H1 (cell line): ENCODE measurements around the gene PDZD2. TPM values are rescaled to one million over a fixed set of nuclear protein-coding genes. Genes with fewer than 3 reads are reported as not detected.

ENCODE experiments used
- CTCF ChIA-PET: fragments of 300-600 bp; sonication (Branson Sonifier 250); formaldehyde crosslinking; loops from one replicate; lab custom pipeline; 2021; ENCODE audit not compliant: partially characterized antibody; lab: Charles Lee
- POLR2A ChIA-PET: fragments of 300-600 bp; sonication (Branson Sonifier 250); formaldehyde crosslinking; loops from one replicate; lab custom pipeline; 2021; ENCODE audit warnings: inconsistent platforms; ENCODE audit not compliant: partially characterized antibody; lab: Charles Lee
- DNase-seq, 2 experiments: peaks; one replicate each; pipeline versions ENCODE4 v3.0.0 to v3.0.0-alpha.2; 2010 to 2022; ENCODE audit warnings: low spot score in 2 of 2, low read depth in 1 of 2, mixed read lengths in 1 of 2
- FAIRE-seq: peaks from 2 replicates; lab custom pipeline; 2011; peaks lifted over from hg19 to GRCh38; lab: Jason Lieb, UNC
- H2AFZ ChIP-seq: 2 replicates; pipeline ENCODE4 v1.8.1; 2012; ENCODE audit warnings: low read length, inconsistent platforms
- H2AK5ac ChIP-seq: 2 replicates; pipeline ENCODE4 v1.6.1; 2013; ENCODE audit warnings: low read depth, low read length
- H2BK120ac ChIP-seq: replicated peaks from 2 replicates; pipeline ENCODE3; 2013; ENCODE audit warnings: low read depth, low read length, inconsistent platforms
- H2BK12ac ChIP-seq: 2 replicates; pipeline ENCODE4 v1.6.1; 2013; ENCODE audit warnings: low read depth, low read length
- H2BK15ac ChIP-seq: 2 replicates; pipeline ENCODE4 v1.6.1; 2013; ENCODE audit warnings: low read length
- H2BK20ac ChIP-seq: 2 replicates; pipeline ENCODE4 v1.6.1; 2013; ENCODE audit warnings: low read length
- H2BK5ac ChIP-seq: 2 replicates; pipeline ENCODE4 v1.6.1; 2013; ENCODE audit warnings: low read depth, low read length
- H3K14ac ChIP-seq: 2 replicates; pipeline ENCODE4 v1.6.1; 2013; ENCODE audit warnings: inconsistent platforms; ENCODE audit not compliant: insufficient read length
- H3K18ac ChIP-seq: 2 replicates; pipeline ENCODE4 v1.6.1; 2013; ENCODE audit warnings: low read length; ENCODE audit errors: extremely low read depth
- H3K23ac ChIP-seq: 2 replicates; pipeline ENCODE4 v1.6.1; 2013; ENCODE audit warnings: inconsistent platforms; ENCODE audit not compliant: insufficient read length
- H3K23me2 ChIP-seq: 2 replicates; pipeline ENCODE4 v1.6.1; 2013; ENCODE audit warnings: low read depth, low read length
- H3K27ac ChIP-seq: 2 replicates; pipeline ENCODE4 v1.6.1; 2011; ENCODE audit warnings: low read depth, low read length, inconsistent platforms
- H3K27me3 ChIP-seq, 4 experiments: replicated peaks in 1 of 4; 1 replicate in 1 of 4; 2 replicates in 3 of 4; pipeline versions ENCODE4 v1.6.1 to v1.8.1; 2011 to 2013; ENCODE audit warnings: low read length in 3 of 4, mild to moderate bottlenecking in 3 of 4, inconsistent platforms in 2 of 4, mixed read lengths in 2 of 4, moderate library complexity in 1 of 4; ENCODE audit not compliant: control insufficient read depth in 3 of 4, insufficient read depth in 3 of 4; ENCODE audit errors: extremely low read depth in 1 of 4
- H3K36me3 ChIP-seq, 4 experiments: 2 replicates each; pipeline versions ENCODE4 v1.6.1 to v1.8.1; 2011 to 2013; ENCODE audit warnings: mild to moderate bottlenecking in 4 of 4, low read length in 3 of 4, moderate library complexity in 2 of 4, control low read depth in 1 of 4, inconsistent platforms in 1 of 4; ENCODE audit not compliant: insufficient read depth in 4 of 4, control insufficient read depth in 2 of 4
- H3K4ac ChIP-seq: replicated peaks from 2 replicates; pipeline ENCODE3; 2013; ENCODE audit warnings: low read length, low read depth, mixed read lengths, inconsistent platforms; ENCODE audit not compliant: insufficient read length
- H3K4me1 ChIP-seq, 4 experiments: replicated peaks in 1 of 4; 1 replicate in 1 of 4; 2 replicates in 3 of 4; pipeline versions ENCODE4 v1.6.1 to v1.8.1; 2011 to 2013; ENCODE audit warnings: low read length in 3 of 4, inconsistent platforms in 2 of 4, mixed read lengths in 1 of 4; ENCODE audit not compliant: insufficient read depth in 4 of 4, control insufficient read depth in 3 of 4
- H3K4me2 ChIP-seq, 2 experiments: 2 replicates each; pipeline versions ENCODE4 v1.6.1 to v1.8.1; 2011 to 2013; ENCODE audit warnings: low read depth in 2 of 2, low read length in 2 of 2, control low read depth in 1 of 2, inconsistent platforms in 1 of 2, mild to moderate bottlenecking in 1 of 2; ENCODE audit not compliant: insufficient read depth in 1 of 2
- H3K4me3 ChIP-seq, 4 experiments: fragments of 200-600, 300-600 bp in 1 of 4; sonication (generic), shearing (Covaris generic), sonication (Bioruptor Twin) in 1 of 4; 2 replicates each; pipeline versions ENCODE4 v1.5.1 to v1.8.1; 2011 to 2016; ENCODE audit warnings: low read length in 4 of 4, low read depth in 3 of 4, control low read depth in 2 of 4, inconsistent platforms in 2 of 4, mild to moderate bottlenecking in 2 of 4, mixed read lengths in 1 of 4, moderate library complexity in 1 of 4; ENCODE audit not compliant: insufficient read depth in 2 of 4; ENCODE audit errors: extremely low read depth in 1 of 4
- H3K56ac ChIP-seq: replicated peaks from 2 replicates; pipeline ENCODE3; 2013; ENCODE audit warnings: low read depth, mild to moderate bottlenecking, mixed read lengths, low read length, inconsistent platforms; ENCODE audit not compliant: insufficient read length
- H3K79me1 ChIP-seq: 2 replicates; pipeline ENCODE4 v1.6.1; 2013; ENCODE audit warnings: low read depth, low read length, control low read depth
- H3K79me2 ChIP-seq, 2 experiments: 2 replicates each; pipeline versions ENCODE4 v1.6.1 to v1.8.1; 2012 to 2013; ENCODE audit warnings: low read length in 2 of 2, mild to moderate bottlenecking in 2 of 2, inconsistent platforms in 1 of 2; ENCODE audit not compliant: insufficient read depth in 2 of 2, control insufficient read depth in 1 of 2
- H3K9ac ChIP-seq, 4 experiments: replicated peaks in 1 of 4; 1 replicate in 1 of 4; 2 replicates in 3 of 4; pipeline versions ENCODE4 v1.6.1 to v1.8.1; 2011 to 2013; ENCODE audit warnings: low read depth in 3 of 4, low read length in 3 of 4, control low read depth in 2 of 4, mild to moderate bottlenecking in 2 of 4, moderate library complexity in 2 of 4, inconsistent platforms in 1 of 4; ENCODE audit errors: extremely low read depth in 1 of 4
- H3K9me3 ChIP-seq, 2 experiments: 2 replicates each; pipeline versions ENCODE4 v1.6.1 to v1.8.1; 2012 to 2013; ENCODE audit warnings: mild to moderate bottlenecking in 2 of 2, moderate library complexity in 2 of 2, control low read depth in 1 of 2, inconsistent platforms in 1 of 2, low read depth in 1 of 2, low read length in 1 of 2, mixed read lengths in 1 of 2; ENCODE audit not compliant: insufficient read depth in 2 of 2
- H4K20me1 ChIP-seq, 2 experiments: replicated peaks in 1 of 2; 2 replicates each; pipeline versions ENCODE3 to v1.8.1; 2011 to 2013; ENCODE audit warnings: inconsistent platforms in 2 of 2, low read length in 2 of 2, mild to moderate bottlenecking in 1 of 2; ENCODE audit not compliant: insufficient read depth in 2 of 2, control insufficient read depth in 1 of 2
- H4K5ac ChIP-seq: 2 replicates; pipeline ENCODE4 v1.6.1; 2013; ENCODE audit warnings: low read length, low read depth, mixed read lengths, inconsistent platforms; ENCODE audit not compliant: insufficient read length
- H4K8ac ChIP-seq: 2 replicates; pipeline ENCODE4 v1.8.0; 2013; ENCODE audit warnings: mild to moderate bottlenecking, moderate library complexity, low read length, inconsistent platforms; ENCODE audit not compliant: insufficient read depth; ENCODE audit errors: extremely low read depth
- H4K91ac ChIP-seq: replicated peaks from 2 replicates; pipeline ENCODE3; 2013; ENCODE audit warnings: low read length, mixed read lengths, inconsistent platforms; ENCODE audit not compliant: insufficient read length
- BACH1 ChIP-seq: IDR thresholded peaks from 2 replicates; pipeline ENCODE4 v1.6.1; 2012; ENCODE audit warnings: low read length, improper control_type of control experiment
- BCL11A ChIP-seq, 2 experiments: IDR thresholded peaks; one replicate each; pipeline ENCODE4 v1.6.1; 2011; ENCODE audit warnings: low read depth in 2 of 2, low read length in 2 of 2, mild to moderate bottlenecking in 2 of 2
- CEBPB ChIP-seq: IDR thresholded peaks from 2 replicates; pipeline ENCODE4 v1.6.1; 2012; ENCODE audit warnings: low read depth, low read length
- CREB1 ChIP-seq: IDR thresholded peaks from 2 replicates; pipeline ENCODE4 v1.6.1; 2012; ENCODE audit warnings: inconsistent platforms
- FOSL1 ChIP-seq: IDR thresholded peaks from 2 replicates; pipeline ENCODE4 v1.6.1; 2011; ENCODE audit warnings: mild to moderate bottlenecking, low read depth, low read length, moderate library complexity; ENCODE audit not compliant: insufficient read depth
- HDAC6 ChIP-seq: IDR thresholded peaks from one replicate; pipeline ENCODE4 v1.7.1; 2012; ENCODE audit warnings: low read depth, mild to moderate bottlenecking, inconsistent platforms, low read length, moderate library complexity
- KDM1A ChIP-seq: fragments of 200-600, 300-600 bp; sonication (generic); IDR thresholded peaks from 2 replicates; pipeline ENCODE4 v1.7.1; 2016; ENCODE audit warnings: mild to moderate bottlenecking, low read length, borderline replicate concordance
- KDM5A ChIP-seq: fragments of 200-600 bp; IDR thresholded peaks from 2 replicates; pipeline ENCODE4 v1.7.1; 2012; ENCODE audit warnings: mild to moderate bottlenecking, low read length, inconsistent platforms, mixed read lengths
- MAX ChIP-seq: IDR thresholded peaks from 2 replicates; pipeline ENCODE4 v1.6.1; 2012; ENCODE audit warnings: inconsistent platforms
- RNF2 ChIP-seq: fragments of 200-900, 300-1000 bp; sonication (generic); IDR thresholded peaks from 2 replicates; pipeline ENCODE4 v1.7.1; 2016; ENCODE audit warnings: borderline replicate concordance, low read depth, mild to moderate bottlenecking, antibody characterized with exemption, low read length; ENCODE audit not compliant: poor library complexity, severe bottlenecking; ENCODE audit errors: missing control alignments
- SP1 ChIP-seq: IDR thresholded peaks from 2 replicates; pipeline ENCODE4 v1.6.1; 2011; ENCODE audit warnings: low read depth, low read length
- WGBS, 2 experiments: shearing (Covaris generic) in 1 of 2; methylation state at CpG; one replicate each; pipeline versions ENCODE4 v1.1.6 to v1.1.7; 2013 to 2015; ENCODE audit warnings: low lambda C conversion rate in 2 of 2, mixed read lengths in 2 of 2, inconsistent platforms in 1 of 2, low coverage in 1 of 2, missing lambda C conversion rate in 1 of 2; ENCODE audit not compliant: insufficient replicate concordance in 2 of 2, insufficient coverage in 1 of 2, insufficient read length in 1 of 2; ENCODE audit errors: extremely low coverage in 1 of 2, missing lambda C conversion rate in 1 of 2; 5-methylcytosine and 5-hydroxymethylcytosine counted together
- polyA plus RNA-seq, 7 experiments: library from polyadenylated mRNA; depleted of rRNA in 3 of 7; stranded (reverse) in 5 of 7; unstranded in 2 of 7; fragments of >200 nt in 5 of 7; fragments of 200-250 nt in 2 of 7; gene quantifications; 1 replicate in 5 of 7; 2 replicates in 1 of 7; 4 replicates in 1 of 7; pipeline versions ENCODE4 v1.2.1 to v1.2.3, GENCODE V29; 2011 to 2013; ENCODE audit warnings: missing spikeins in 2 of 7, mixed read lengths in 2 of 7
- total RNA-seq: library from RNA; stranded (reverse); fragmentation: NEBNext Ultra II Directional; extraction: Animal tissue kit (Norgen Biotek cat#: 25700); gene quantifications from 2 replicates; pipeline ENCODE4 v1.2.1, GENCODE V29; 2021
- TF ChIP-seq, protein P1 (sequence below), 3 experiments: IDR thresholded peaks; 1 replicate in 2 of 3; 2 replicates in 1 of 3; pipeline versions ENCODE4 v1.5.1 to v1.6.1; 2011; ENCODE audit warnings: low read length in 3 of 3, mild to moderate bottlenecking in 3 of 3, inconsistent platforms in 2 of 3, low read depth in 1 of 3, moderate library complexity in 1 of 3; ENCODE audit not compliant: insufficient read depth in 1 of 3; ENCODE audit errors: control extremely low read depth in 1 of 3

Gene PDZD2
- total and polyA plus RNA-seq, 2 of the 8 experiments (the other 6 are each of a cell fraction or from before 2014, with no cell fraction given) = 1.2 to 6.8 TPM

- FAIRE-seq = no peak
- ChIA-PET CTCF (no interaction called here), POLR2A (no interaction called here)
- H3K36me3 ChIP-seq = no peaks in the 10 kb centered on the region
- no peak overlapping the region for H3K9ac ChIP-seq
- no peak overlapping the region for H3K56ac ChIP-seq
- no peak for DNase-seq
- H3K9me3 ChIP-seq = no peaks in the 10 kb centered on the region
- no peak overlapping the region for H3K27ac ChIP-seq
- H4K8ac ChIP-seq = peak overlapping the region; percentile 11; the same call in 1 of the 2 replicates
- no peak overlapping the region for H3K18ac ChIP-seq
- no peak overlapping the region for H3K4me3 ChIP-seq
- H4K91ac ChIP-seq = no peak overlapping the region
- H3K14ac ChIP-seq = no peak overlapping the region
- no peaks in the 10 kb centered on the region for H3K23me2 ChIP-seq
- no peak overlapping the region for H4K5ac ChIP-seq
- H2BK15ac ChIP-seq = no peak overlapping the region; the same call in 1 of the 2 replicates
- 84% methylated on average over 7 of the region's 7 CpGs; no CpG with 5 or more reads in 1 of the 2 experiments for WGBS, 2 experiments
- no peaks in the 10 kb centered on the region for H3K79me1 ChIP-seq
- H2BK5ac ChIP-seq = 0 out of 2 replicates have a peak overlapping the region, but pooled peaks have one; percentile 16
- no peak overlapping the region for H2BK20ac ChIP-seq
- H3K27me3 ChIP-seq = no peaks in the 10 kb centered on the region
- H2AFZ ChIP-seq = no peak overlapping the region
- H2BK120ac ChIP-seq = no peak overlapping the region
- no peaks in the 10 kb centered on the region for H3K79me2 ChIP-seq
- H3K4me2 ChIP-seq = no peak overlapping the region
- H3K4ac ChIP-seq = no peak overlapping the region
- no peak overlapping the region for H2BK12ac ChIP-seq
- H4K20me1 ChIP-seq = no peaks in the 10 kb centered on the region
- H3K23ac ChIP-seq = no peak overlapping the region
- H2AK5ac ChIP-seq = no peak overlapping the region; the same call in 1 of the 2 replicates
- no peaks in the 10 kb centered on the region for H3K4me1 ChIP-seq
- TF ChIP-seq KDM5A = no peak
- TF ChIP-seq HDAC6 = no peak
- no peak for TF ChIP-seq KDM1A
- no peak for TF ChIP-seq SP1
- no peak for TF ChIP-seq FOSL1
- no peak for TF ChIP-seq CEBPB
- TF ChIP-seq, protein P1, sequence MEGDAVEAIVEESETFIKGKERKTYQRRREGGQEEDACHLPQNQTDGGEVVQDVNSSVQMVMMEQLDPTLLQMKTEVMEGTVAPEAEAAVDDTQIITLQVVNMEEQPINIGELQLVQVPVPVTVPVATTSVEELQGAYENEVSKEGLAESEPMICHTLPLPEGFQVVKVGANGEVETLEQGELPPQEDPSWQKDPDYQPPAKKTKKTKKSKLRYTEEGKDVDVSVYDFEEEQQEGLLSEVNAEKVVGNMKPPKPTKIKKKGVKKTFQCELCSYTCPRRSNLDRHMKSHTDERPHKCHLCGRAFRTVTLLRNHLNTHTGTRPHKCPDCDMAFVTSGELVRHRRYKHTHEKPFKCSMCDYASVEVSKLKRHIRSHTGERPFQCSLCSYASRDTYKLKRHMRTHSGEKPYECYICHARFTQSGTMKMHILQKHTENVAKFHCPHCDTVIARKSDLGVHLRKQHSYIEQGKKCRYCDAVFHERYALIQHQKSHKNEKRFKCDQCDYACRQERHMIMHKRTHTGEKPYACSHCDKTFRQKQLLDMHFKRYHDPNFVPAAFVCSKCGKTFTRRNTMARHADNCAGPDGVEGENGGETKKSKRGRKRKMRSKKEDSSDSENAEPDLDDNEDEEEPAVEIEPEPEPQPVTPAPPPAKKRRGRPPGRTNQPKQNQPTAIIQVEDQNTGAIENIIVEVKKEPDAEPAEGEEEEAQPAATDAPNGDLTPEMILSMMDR (IDR thresholded peaks at IDR 0.05; ENCODE audit: control extremely low read depth in 1 of 3, insufficient read depth in 1 of 3, low read depth in 1 of 3, low read length in 3 of 3) = no peak
- no peak for TF ChIP-seq CREB1
- TF ChIP-seq BACH1 = no peak
- no peak for TF ChIP-seq RNF2
- TF ChIP-seq BCL11A (IDR thresholded peaks at IDR 0.05; ENCODE audit: low read depth in 2 of 2, low read length in 2 of 2) = no peak
- TF ChIP-seq MAX = no peak
These were observed 8.0 kb upstream of the PDZD2 start for GRCh38 chr5:31630931-31631330.
